NCI-H128 (cell line): ENCODE measurements around the gene TXNIP.

Source experiments
- DNase-seq: peaks from one replicate; lab custom pipeline; 2025; ENCODE audit not compliant: unreplicated experiment; lab: John Stamatoyannopoulos, UW

Gene TXNIP

DNA sequence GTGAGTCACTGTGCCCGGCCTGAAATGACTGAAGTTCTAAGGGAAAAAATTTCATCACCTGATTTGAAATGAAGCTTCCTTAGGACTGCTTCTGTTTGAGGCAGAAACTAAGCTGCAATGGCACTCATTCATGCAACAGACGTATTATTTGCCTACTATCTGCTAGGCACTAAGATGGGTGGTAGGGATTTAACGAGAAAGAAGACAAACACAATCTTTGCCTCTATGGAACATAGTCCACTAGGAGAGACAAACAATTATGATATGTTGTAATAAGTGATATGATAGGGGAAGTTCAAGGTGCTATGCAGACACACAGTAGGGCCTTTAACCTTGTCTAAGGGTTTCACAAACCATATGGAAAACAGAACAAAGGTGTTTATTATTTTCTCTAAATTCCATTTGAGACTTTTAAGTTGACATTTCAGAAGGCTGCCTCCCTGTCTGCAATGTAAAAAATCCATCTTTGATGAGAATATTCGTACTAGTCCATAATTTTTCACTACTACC, 49.8 kb downstream of the TXNIP start:
- DNase-seq: no peak

DNA sequence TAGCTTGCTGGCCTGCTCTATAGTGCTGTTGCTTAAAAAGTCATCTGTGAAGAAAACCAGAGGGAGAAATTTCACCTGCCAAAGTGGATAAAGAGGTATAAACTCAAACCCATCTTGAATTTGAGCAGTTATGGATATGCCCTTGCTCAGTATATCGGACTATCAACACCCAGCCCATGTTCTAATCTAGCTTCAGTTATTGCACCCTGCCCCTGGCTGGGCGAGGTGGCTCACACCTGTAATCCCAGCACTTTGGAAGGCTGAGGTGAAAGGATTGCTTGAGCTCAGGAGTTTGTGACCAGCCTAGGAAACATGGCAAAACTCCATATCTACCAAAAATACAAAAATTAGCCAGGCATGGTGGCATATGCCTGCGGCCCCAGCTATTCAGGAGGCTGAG, 51.8 kb downstream of the TXNIP start:
- no peak for DNase-seq

DNA sequence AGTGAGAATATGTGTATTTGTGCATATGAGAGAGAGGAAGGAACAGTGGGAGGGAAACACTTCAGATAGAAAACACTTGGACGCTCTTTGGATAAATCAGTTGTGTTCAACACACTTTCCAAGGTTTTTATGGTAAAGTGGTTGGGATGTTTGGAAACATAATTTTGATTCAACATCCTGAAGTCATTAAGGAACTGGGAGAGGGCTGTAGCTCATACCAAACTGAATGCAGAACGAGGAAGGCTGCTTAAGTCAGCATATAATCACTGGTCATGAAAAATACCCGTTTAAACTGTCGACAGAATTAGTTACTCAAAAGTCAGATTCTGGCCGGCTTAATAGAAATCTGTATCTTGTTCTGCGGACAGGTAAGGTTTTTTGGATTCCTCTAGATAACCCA, 53.5 kb downstream of the TXNIP start:
- DNase-seq: no peak
